Myocyte (in vitro differentiated cells): ENCODE measurements around the gene RASA3. TPM values are rescaled to one million over a fixed set of nuclear protein-coding genes. Genes with fewer than 3 reads are reported as not detected.
A peak's percentile ranks its signal among the peaks of the same experiment; 100 is the strongest.
"Not testable (repeated sequence)": the region's sequence is repeated elsewhere in the genome, so short reads cannot be mapped to it uniquely, and the experiment has no call there.

Experiments used
- DNase-seq: peaks from one replicate; pipeline ENCODE4 v3.0.0-alpha.2; 2012; ENCODE audit warnings: low read depth
- total RNA-seq: library from RNA; depleted of rRNA; stranded (reverse); fragments of >200 nt; gene quantifications from 2 replicates; pipeline ENCODE4 v1.2.3, GENCODE V29; 2014

RASA3 gene
- total RNA-seq, 1 donor from 2014 or later: 36.0 TPM

DNA sequence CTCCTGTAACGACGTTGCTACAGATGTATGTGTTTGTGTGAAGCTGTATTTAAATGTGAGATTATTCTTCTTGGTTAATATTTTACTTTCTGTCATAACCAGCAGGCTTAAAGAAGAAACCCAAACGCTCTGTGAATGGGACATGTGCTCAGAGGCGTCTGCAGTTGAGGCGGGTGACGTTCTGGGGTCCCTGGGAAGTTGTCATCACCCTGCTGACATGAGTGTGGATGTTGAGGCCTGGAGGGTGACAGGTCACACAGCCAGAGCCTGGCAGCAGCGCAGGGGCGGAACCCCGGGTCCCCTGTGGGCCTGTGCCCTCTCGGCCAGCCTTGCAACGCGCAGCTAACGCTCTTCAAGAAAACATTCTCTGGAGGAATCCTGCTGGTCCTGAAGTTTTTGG, 16.6 kb downstream of the RASA3 start:
- no peak for DNase-seq

DNA sequence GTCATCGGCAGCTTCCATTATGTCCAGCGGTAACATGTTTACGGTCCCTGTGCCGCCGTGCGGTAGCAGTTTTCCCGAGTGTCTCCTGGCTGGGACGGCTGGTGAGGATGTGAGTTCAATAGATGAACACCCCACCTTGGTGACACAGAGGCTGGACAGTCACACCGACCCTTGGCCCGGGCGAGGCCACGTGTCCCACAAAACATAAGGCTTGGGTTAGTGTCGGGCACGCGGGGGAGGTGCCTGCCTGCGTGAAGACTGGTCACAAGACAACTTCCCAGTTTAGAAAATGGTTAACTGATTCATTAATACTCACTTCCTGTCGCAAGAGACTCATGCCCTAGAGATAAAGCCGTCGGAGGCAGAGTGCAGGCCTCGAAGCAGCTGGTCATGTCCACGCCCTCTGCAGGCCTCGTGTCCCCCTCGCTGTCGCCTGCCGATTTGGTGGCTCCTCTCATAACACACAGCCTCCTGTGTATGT, 17.2 kb downstream of the RASA3 start:
- peak; percentile 91 for DNase-seq

DNA sequence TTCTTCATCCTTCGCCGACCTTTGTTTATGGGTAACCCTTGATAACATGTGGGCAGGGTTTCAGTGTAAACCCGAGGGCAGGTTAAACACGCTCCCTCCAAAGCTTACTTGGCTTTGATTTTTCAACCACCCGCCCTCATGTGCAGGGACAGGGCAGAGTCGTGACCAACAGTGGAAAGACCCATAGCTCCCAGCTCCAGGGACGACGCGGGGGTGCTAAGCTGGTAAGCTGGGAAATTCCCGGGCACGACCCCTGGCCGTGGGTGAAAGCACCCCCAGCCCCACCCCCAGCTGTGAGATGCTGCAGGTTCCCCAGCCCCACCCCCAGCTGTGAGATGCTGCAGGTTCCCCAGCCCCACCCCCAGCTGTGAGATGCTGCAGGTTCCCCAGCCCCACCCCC, 17.8 kb downstream of the RASA3 start:
- not testable (repeated sequence) for DNase-seq

DNA sequence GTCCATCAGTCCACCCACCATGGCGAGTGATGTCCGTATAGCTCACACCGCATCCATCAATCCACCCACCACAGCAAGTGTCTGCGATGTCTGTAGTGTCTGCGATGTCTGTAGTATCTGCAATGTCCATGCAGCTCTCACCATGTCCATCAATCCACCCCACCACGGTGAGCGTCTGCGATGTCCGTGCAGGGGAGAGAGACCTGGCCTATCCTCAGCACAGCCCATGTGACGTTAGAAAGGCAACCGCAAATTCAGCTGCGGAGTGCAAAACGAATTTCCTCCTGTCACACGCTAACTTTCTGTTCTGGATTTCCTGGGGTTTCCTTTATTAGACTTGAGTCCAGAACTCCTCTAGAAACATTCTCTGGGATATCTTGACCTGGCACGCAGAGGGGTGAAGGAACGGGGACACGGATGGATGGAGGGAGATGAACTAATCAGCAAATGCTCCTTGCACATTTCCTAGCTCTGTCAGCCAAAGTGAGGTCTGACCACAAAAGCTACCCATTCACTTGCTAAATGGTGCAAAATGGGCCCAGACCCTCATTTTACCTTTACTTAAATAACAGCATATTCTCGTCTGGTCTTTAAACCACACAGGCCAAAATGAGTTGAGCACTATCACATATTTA, 18.3 kb downstream of the RASA3 start:
- DNase-seq: no peak

DNA sequence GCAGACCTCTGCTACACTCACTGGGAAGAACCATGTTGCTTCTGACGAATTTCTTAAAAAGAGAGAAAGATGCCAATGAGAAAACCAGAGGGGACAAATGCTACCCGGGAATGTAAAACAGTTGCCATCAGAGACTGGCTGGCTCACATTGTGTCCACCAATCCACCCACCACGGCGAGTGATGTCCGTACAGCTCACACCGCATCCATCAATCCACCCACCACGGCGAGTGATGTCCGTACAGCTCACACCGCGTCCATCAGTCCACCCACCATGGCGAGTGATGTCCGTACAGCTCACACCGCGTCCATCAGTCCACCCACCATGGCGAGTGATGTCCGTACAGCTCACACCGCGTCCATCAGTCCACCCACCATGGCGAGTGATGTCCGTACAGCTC, 19.0 kb downstream of the RASA3 start:
- not testable (repeated sequence) for DNase-seq

DNA sequence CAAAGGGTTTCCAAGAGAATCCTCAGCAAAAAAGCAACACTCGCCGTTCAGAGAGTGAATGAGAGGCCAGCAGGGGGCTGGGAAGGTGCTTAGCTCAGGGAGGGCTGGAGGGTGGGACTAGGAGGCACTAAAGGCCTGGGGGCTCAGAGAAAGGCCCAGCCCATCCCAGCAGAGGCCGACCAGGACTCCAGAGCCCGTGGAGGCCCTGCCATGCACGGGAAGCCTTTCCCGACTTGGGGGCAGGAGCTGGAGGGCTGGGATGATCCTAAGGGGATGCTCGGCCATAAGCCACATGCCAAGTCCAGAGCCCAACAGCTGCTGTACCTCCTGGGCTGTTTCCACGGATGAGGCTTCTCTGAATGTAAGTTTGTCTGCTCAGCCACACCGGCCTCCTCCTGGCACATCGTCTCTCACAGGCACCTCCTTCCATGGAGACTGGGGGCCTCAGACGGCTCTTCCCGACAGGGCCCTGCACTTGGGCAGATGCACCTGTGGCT, 19.5 kb downstream of the RASA3 start:
- no peak for DNase-seq

DNA sequence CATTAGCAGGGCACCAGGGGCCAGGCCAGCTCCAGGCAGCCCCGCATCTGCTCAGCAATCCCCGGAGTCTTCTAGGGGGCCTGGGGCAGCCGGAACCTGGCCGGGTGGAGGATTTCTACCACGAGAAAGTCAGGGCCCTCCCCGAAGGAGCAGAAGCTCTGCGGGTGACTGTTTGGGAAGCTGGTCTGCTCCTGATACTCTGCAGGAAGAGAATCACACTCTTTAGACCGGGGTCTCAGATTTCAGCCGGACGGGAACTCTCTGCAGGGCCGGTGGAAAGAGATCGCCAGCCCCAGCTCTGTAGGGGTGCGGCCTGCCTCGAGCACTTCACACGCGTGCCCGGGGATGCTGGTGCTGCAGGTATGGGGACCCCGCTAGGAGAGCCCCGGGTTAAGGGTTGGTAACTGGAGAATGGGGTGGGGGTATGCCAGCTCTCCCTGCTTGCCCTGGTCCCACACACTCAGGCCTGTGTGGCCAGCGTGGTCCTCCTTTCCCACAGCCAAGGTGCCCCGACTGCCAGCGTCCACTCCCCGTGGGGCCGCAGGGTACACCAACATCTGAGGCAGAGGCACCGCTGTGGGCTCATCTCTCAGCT, 20.1 kb downstream of the RASA3 start:
- no peak for DNase-seq

DNA sequence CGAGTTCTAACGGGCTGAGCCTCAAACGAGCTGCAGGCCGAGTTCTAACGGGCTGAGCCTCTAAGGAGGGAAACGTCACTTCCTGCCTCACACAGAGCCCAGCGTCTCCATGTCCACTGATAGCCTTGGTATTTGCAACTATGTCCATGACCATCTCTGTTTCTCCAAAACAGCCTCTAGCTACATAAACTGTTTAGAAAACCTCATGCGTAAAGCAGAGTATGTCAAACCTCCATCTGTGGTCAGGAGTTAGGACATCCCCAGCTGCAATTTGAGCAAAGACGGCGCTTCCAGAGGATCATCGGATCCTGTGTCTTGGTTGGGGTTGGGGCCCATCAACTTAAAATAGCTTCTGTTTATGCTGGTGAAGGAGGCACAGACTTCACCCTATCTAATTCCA, 20.8 kb downstream of the RASA3 start:
- DNase-seq: no peak

DNA sequence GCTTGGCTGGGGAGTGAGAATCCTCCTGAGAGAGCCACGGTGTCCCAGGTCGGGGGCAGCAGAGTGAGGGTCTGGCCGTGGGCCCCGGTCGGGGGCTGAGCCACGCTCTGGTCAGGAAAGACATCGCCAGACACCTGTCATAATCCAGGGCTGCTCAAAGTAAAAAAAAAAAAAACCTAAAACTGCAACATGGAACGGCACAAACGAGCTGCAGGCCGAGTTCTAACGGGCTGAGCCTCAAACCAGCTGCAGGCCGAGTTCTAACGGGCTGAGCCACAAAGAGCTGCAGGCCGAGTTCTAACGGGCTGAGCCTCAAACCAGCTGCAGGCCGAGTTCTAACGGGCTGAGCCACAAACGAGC, 21.6 kb downstream of the RASA3 start:
- not testable (repeated sequence) for DNase-seq

DNA sequence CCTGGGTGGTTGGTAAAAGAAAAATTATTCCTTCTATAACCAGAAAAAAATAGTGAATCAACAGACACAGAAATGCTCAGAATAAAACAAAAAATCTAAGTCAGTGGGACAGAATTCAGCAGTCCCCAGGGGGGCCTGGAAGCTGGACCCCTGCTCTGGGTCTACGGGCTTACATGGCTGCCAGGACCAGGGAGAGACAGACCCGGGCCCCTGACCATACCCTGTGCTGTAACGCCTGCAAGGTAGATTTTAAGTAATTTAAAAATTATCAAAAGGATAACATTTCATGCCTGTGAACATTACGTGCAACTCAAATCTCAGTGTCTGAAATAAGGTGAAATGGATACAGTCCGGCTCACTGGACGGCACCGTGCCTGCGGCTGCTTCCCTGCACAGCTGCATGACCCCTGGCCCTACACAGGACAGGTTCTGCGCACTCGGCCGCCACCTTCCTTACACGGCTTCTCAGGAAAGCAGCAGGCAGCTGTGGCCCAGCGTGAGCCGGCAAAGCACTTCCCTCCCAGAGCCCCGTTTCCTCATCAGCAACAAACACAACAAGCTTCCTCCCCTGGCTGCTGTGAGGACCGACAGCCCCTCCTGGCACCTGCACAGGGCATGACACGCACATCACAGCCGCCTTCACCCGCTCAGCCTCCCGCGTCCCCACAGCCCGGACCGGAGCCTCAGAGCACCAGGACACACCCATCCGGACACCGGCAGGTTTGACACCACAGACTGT, 22.2 kb downstream of the RASA3 start:
- no peak for DNase-seq

DNA sequence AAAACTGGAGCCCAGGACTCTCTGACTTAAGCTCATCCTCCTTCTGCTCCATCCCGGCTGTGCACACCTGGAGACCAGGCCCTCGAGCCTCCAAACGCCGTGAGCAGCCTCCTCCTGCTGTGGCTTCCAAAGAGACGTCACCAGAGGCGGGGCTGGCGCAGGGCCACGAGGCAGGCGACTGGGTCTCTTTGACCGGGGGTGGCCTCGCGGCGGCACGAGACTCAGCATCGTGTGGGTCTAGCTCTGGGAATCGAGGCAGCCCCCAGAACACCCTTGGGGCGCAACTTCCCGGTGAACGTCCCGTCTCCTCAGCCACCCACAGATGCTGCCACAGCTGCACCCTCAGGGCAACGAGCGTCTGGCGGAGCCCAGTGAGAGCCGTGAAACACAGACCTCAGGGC, 22.8 kb downstream of the RASA3 start:
- no peak for DNase-seq

DNA sequence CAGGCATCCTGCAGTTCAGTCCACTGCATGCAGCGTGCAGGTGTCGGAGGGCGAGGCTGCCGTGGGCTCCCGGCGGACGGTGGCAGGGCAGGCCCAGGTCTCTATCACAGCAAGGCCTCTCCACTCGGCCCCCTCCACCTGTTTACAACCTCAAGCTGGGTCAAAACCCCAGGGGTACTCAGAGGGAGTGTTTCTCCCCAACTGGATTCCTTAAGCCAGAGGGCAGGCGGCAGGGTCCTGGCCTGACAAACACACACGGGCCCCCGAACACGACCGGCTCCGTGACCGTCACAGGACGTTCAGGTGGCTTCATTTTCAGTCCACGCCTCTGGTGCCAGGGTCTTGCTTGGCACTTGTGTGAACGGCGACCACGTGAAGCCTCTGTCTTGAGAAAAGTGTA, 23.5 kb downstream of the RASA3 start:
- DNase-seq: no peak

DNA sequence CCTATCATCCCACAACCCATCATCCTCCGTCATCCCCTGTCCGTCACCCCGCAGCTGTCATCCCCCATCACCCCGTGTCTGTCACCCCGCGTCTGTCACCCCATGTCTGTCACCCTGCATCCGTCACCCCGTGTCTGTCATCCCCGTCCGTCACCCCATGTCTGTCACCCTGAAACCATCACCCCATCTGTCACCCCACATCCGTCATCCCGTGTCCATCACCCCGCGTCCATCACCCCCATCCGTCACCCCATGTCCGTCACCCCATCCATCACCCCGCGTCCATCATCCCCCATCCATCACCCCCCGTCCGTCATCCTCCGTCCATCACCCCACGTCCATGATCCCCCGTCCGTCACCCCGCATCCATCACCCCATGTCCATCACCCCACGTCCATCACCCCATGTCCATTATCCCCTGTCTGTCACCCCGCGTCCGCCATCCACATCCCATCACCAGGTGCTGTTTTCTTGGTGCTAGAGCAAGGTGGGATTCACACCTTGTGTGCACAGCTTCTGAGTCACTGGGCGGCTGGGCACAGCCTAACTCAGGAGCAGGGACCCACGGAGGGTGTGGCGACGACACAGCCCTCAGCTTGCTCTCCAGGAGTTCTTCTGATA, 24.2 kb downstream of the RASA3 start:
- no peak for DNase-seq

DNA sequence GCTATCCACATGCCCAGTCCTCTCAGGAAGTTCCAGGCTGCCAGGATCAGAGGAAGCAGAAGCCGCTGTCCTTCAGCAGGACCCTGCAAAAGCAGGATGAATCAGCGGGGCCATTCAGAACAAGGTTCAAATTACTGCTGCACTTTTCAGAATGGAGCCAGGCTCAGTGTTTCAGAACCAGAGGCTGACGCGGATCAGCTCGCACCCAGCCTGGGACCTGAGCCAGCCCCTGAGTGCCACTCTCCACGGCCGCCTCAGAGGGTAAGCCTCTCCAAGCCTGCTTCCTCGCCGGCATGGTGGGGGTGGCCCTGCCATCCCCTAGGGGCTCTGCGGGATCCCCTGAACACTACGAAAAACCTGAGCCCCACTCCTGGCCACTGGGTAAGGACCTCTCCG, 24.7 kb downstream of the RASA3 start:
- DNase-seq: peak; percentile 92

DNA sequence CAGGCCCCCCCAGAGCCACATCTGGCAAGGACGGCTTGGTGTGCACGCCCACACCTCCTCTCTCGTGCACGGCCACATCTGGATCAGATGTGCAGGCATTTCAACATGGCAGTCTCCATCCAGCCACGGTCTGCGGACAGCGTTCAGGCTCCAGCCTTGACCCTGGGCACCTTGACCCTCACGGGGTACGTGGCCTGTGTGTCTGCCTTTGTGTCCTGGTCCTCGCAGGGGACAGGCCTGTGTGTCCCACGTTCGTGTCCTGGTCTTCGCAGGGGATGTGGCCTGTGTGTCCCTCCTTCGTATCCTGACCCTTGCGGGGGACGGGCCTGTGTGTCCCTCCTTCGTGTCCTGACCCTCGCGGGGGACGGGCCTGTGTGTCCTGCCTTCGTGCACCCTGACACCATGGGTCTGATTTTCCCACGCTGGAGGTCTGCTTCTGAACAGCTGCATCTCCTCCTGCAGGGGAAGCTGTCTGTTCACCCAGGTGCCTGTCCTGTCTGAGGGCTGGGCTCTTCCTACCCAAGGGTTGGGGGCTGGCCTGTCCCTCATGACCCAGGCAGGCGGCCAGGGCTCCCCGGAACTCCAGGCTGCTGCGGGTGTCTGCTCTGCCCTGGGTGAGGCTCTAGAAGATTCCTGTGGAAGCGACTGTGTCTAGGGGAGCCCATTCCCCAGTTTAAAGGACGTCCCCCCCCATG, 25.3 kb downstream of the RASA3 start:
- DNase-seq: peak; percentile 32

DNA sequence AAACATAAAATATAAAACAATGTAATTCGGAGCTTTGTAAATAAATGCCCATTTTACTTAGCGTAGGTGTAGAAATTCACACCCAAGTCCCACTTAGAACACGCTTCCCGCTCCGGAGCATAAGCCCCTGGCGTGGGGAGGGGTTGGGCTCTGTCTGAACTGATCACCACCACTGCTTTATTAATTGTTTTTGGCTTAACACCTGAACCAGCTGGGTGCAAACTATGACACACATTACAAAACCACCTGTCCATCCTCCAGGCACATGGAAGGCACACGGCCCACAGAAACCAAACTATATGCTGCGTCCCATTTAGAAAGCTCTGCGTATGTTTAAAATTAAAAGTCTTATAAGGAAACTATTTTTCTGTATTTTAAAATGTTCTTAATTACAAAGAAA, 25.9 kb downstream of the RASA3 start:
- no peak for DNase-seq

DNA sequence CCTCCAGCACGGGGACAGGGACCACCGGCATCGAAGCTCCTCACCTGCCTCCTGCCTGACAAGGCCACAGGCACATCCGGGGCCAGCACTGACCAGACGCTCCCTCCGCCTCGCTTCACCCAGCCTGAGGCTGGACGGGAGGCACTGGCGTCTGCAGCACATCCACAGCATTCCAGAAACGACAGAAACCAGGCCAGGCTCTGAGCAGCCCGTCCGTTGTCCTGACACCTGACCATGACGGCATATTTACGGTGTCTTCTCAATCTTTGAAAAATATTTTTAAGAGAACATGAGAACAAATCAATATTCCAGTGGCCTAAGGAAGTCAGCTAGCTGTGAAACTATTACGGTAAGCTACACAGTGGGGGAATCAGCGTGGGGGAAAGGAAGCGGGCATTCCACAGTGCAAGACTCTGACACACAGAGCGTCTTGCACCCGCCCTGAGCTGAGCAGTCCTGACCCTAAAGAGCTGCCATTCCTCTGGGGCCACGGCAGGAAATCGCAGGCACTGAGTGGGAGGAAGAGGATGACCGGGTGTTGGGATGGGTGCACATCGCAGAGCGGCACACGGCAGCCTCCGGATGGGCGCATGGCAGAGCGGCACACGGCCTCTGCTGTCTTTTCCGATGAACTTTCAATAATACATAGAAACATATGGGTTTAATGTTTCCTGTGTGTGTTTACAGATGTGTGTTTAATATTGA, 26.8 kb downstream of the RASA3 start:
- DNase-seq: no peak

DNA sequence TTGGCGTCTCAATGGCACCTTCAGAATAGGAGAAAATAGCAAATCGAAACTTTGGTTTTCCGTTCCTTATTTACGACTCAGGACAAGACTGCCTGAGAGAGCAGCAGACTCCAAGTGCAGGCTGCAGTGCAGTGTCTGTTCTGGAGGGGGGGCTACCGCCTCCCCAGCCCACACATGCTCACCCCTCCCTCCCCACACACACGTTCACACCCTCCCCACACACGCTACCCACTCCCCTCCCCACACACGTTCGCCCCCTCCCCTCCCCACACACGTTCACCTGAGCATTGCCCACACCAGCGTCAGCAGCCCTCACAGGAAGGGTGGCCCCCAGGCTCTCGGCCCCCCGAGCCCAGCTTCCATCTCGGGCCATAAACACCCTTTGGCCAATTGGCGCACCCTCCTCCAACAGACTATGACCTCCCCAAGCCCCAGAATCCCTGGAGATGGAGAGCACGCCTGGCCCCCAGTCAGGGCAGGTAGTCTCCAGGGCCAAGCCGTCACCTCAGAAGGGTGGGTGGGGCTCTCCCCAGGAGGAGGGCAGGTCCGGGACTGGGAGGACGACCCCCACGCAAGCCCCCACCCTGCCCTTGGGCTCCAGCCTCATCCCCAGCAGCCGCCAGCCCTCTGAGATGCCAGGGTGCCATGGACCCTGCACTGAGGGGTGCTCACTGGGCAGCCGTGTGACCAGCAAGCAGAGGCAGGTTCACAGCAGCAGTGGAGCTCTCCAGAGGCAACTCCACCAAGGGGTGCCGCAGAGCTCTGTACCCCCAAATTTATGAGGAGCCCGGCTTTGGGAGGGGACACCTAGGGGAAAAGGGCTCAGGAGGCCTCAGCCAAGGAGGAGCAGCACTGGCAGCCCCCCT, 27.5 kb downstream of the RASA3 start:
- DNase-seq: no peak

DNA sequence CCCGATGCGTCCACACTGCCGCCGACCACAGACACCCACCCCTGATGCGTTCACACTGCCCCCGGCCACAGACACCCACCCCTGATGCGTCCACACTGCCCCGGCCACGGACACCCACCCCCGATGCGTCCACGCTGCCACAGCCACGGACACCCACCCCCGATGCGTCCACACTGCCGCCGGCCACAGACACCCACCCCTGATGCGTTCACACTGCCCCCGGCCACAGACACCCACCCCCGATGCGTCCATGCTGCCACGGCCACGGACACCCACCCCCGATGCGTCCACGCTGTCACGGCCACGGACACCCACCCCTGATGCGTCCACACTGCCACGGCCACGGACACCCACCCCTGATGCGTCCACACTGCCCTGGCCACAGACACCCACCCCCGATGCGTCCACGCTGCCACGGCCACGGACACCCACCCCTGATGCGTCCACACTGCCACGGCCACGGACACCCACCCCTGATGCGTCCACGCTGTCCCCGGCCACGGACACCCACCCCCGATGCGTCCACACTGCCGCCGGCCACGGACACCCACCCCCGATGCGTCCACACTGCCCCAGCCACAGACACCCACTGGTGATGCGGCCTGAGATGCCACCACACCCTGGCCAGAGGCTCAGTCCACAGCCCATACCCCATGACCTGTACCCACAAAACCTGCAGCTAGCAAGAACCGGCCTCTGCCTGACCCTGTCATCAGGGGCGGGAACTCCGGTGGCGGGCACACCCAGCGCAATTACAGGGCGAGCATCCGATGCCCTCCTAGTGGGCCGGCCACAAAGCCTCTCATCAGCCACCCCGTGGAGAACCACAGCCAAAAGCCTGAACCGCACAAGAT, 28.4 kb downstream of the RASA3 start:
- no peak for DNase-seq
